Hematopoietic multipotent progenitor cell (in vitro differentiated cells): ENCODE data around the gene SPECC1. TPM values are rescaled to one million over a fixed set of nuclear protein-coding genes. Genes with fewer than 3 reads are reported as not detected.

Experiments
- small RNA-seq: library from RNA; depleted of rRNA; stranded (forward); fragments of <200 nt; gene quantifications from one replicate; pipeline ENCODE3, GENCODE V24; 2012
- total RNA-seq: library from RNA; depleted of rRNA; stranded (reverse); fragments of >200 nt; gene quantifications from one replicate; pipeline ENCODE4 v1.2.3, GENCODE V29; 2012

SPECC1 gene
- total RNA-seq, 1 donor = 39.9 TPM

Small RNA genes lying within 50 kb of the gene (small RNA-seq; reads per million reads assigned to genes)
- not detected for gene AC008088.1
- not detected for gene RNU6-1057P
- not detected for gene RNU6-258P
- not detected for gene RNU6-467P

Other genes with a start within 250 kb of the SPECC1 start
- gene ULK2, start 141.4 kb upstream of the SPECC1 start, total RNA-seq = 21.0 TPM
- 14.0 TPM for gene AKAP10, start 31.5 kb upstream of the SPECC1 start, total RNA-seq